Measurements from ENCODE around the gene NFIB. TPM values are rescaled to one million over a fixed set of nuclear protein-coding genes. Genes with fewer than 3 reads are reported as not detected.

Gene NFIB
- total and polyA plus RNA-seq, 2 donors: 20.8 to 217 TPM

- no peak overlapping the region for H3K27ac ChIP-seq (ENCODE audit: low read depth)
- 58% methylated on average over 8 of the region's 8 CpGs for WGBS
- no peak for DNase-seq (ENCODE audit: extremely low spot score)
These were observed 26.4 kb upstream of the NFIB start for GRCh38 chr9:14340219-14340873.

GRCh38 chr9:14339746-14340145, 25.8 kb upstream of the NFIB start:
- Histone ChIP-seq H3K36me3 (ENCODE audit: insufficient read depth) (no peaks in the 10 kb centered on the region), H3K4me1 (ENCODE audit: insufficient read depth) (no peaks in the 10 kb centered on the region), H3K4me3 (ENCODE audit: low read depth, low read length) (no peak overlapping the region), H3K27ac (ENCODE audit: low read depth) (no peak overlapping the region)
- no peak for DNase-seq (ENCODE audit: extremely low spot score)
- 84% methylated on average over 2 of the region's 2 CpGs for WGBS

More at GRCh38 chr9:14340219-14340873, 26.4 kb upstream of the NFIB start:
- no peak overlapping the region for H3K4me3 ChIP-seq (ENCODE audit: low read depth, low read length)
- H3K4me1 ChIP-seq (ENCODE audit: insufficient read depth): no peaks in the 10 kb centered on the region
- H3K36me3 ChIP-seq (ENCODE audit: insufficient read depth): no peaks in the 10 kb centered on the region

- 57% methylated on average over 4 of the region's 4 CpGs for WGBS
- H3K36me3 ChIP-seq (ENCODE audit: insufficient read depth): no peaks in the 10 kb centered on the region
- H3K27ac ChIP-seq (ENCODE audit: low read depth): no peak overlapping the region
- H3K4me3 ChIP-seq (ENCODE audit: low read depth, low read length): no peak overlapping the region
- no peak for DNase-seq (ENCODE audit: extremely low spot score)
- H3K4me1 ChIP-seq (ENCODE audit: insufficient read depth): no peaks in the 10 kb centered on the region
These were observed 23.7 kb upstream of the NFIB start for GRCh38 chr9:14337615-14338014.

DNA sequence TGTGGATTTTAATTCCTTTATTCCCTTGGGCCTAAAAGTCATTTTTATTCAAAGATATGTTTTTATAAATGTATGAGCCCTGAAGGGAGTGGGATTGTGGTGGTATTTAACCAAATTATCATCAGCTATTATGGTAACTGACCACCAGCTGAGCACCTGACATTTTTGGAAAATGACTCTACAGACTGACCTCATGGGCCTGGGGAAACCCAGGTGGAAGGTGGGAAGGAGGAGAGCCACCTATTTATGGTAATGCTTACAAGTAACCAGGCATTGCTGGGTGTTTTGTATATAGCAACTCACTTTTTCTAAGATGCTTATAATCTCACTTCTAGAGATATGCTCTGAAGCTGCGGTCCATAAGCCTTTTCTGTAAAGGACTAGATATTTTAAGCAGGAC, 22.3 kb upstream of the NFIB start:
- Histone ChIP-seq H3K4me3 (ENCODE audit: low read depth, low read length) (no peak overlapping the region), H3K27ac (ENCODE audit: low read depth) (no peak overlapping the region), H3K36me3 (ENCODE audit: insufficient read depth) (no peaks in the 10 kb centered on the region), H3K4me1 (ENCODE audit: insufficient read depth) (no peaks in the 10 kb centered on the region)
- WGBS: 95% methylated on average over 1 of the region's 1 CpG
- DNase-seq (ENCODE audit: extremely low spot score): no peak

GRCh38 chr9:14331120-14331519, 17.2 kb upstream of the NFIB start:
- WGBS: 77% methylated on average over 3 of the region's 3 CpGs
- H3K4me3 ChIP-seq (ENCODE audit: low read depth, low read length): no peak overlapping the region
- no peak for DNase-seq (ENCODE audit: extremely low spot score)

DNA sequence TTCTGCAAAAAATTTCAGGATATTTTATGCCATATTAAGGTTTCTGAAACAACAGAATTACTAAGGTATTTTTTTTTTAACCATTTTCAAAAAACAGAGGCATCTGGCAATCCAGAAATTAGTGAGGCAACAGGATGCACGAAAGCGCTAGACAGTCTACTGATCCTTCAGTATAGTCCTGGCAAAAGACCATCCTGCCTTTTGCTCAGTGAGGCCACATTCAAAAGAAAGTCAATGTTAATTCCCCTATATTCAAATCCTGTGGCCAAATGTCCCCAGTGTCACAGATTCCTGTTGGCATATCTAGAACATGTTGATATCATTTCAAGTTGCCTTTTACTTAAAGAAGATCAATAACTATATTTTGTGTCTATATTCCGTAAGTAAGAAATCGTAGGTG, 13.1 kb upstream of the NFIB start:
- Histone ChIP-seq H3K4me1 (ENCODE audit: insufficient read depth) (no peaks in the 10 kb centered on the region), H3K36me3 (ENCODE audit: insufficient read depth) (no peaks in the 10 kb centered on the region), H3K27ac (ENCODE audit: low read depth) (no peak overlapping the region), H3K4me3 (ENCODE audit: low read depth, low read length) (no peak overlapping the region)
- WGBS: 73% methylated on average over 4 of the region's 4 CpGs
- no peak for DNase-seq (ENCODE audit: extremely low spot score)

More at GRCh38 chr9:14331120-14331519, 17.2 kb upstream of the NFIB start:
- Histone ChIP-seq H3K4me1 (ENCODE audit: insufficient read depth) (no peaks in the 10 kb centered on the region), H3K27ac (ENCODE audit: low read depth) (no peak overlapping the region), H3K36me3 (ENCODE audit: insufficient read depth) (no peaks in the 10 kb centered on the region)

- H3K27ac ChIP-seq (ENCODE audit: low read depth): no peak overlapping the region
- 77% methylated on average over 3 of the region's 3 CpGs for WGBS
- H3K4me1 ChIP-seq (ENCODE audit: insufficient read depth): no peaks in the 10 kb centered on the region
- no peak overlapping the region for H3K4me3 ChIP-seq (ENCODE audit: low read depth, low read length)
- no peak for DNase-seq (ENCODE audit: extremely low spot score)
- no peaks in the 10 kb centered on the region for H3K36me3 ChIP-seq (ENCODE audit: insufficient read depth)
These were observed 12.4 kb upstream of the NFIB start for GRCh38 chr9:14326264-14326826.

DNA sequence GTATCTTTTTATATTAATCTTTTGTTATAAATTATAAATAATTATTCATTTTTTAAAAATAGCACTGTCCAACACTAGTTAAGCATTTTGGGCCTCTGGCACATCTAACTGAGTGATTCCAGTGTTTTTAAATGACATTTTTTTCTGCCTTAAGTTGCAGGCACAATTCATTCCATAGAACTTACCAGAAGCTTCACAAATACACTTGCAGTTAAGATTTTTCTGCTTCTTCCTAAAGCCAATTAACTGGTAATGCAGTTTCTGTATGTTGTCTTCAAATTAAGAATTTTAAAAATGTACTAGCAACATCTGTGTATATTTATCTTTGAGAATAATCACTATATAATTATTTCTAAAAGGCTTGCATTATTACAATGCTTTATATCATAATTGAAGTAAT, 11.2 kb upstream of the NFIB start:
- DNase-seq (ENCODE audit: extremely low spot score): no peak
- Histone ChIP-seq H3K4me1 (ENCODE audit: insufficient read depth) (no peaks in the 10 kb centered on the region), H3K4me3 (ENCODE audit: low read depth, low read length) (no peak overlapping the region), H3K27ac (ENCODE audit: low read depth) (no peak overlapping the region), H3K36me3 (ENCODE audit: insufficient read depth) (no peaks in the 10 kb centered on the region)

GRCh38 chr9:14323985-14324650, 10.2 kb upstream of the NFIB start:
- Histone ChIP-seq H3K4me3 (ENCODE audit: low read depth, low read length) (no peak overlapping the region), H3K27ac (ENCODE audit: low read depth) (peak overlapping the region; percentile 38), H3K4me1 (ENCODE audit: insufficient read depth) (no peaks in the 10 kb centered on the region), H3K36me3 (ENCODE audit: insufficient read depth) (no peaks in the 10 kb centered on the region)
- no peak for DNase-seq (ENCODE audit: extremely low spot score)
- WGBS: 72% methylated on average over 2 of the region's 2 CpGs

GRCh38 chr9:14323083-14323971, 9.4 kb upstream of the NFIB start:
- Histone ChIP-seq H3K4me1 (ENCODE audit: insufficient read depth) (no peaks in the 10 kb centered on the region), H3K36me3 (ENCODE audit: insufficient read depth) (no peaks in the 10 kb centered on the region), H3K27ac (ENCODE audit: low read depth) (peak overlapping the region; percentile 98), H3K4me3 (ENCODE audit: low read depth, low read length) (peak overlapping the region; percentile 61)
- no peak for DNase-seq (ENCODE audit: extremely low spot score)
- WGBS: 11% methylated on average over 17 of the region's 17 CpGs

GRCh38 chr9:14322211-14323082, 8.5 kb upstream of the NFIB start:
- Histone ChIP-seq H3K4me3 (ENCODE audit: low read depth, low read length) (peak overlapping the region; percentile 61), H3K4me1 (ENCODE audit: insufficient read depth) (no peaks in the 10 kb centered on the region), H3K27ac (ENCODE audit: low read depth) (peak overlapping the region; percentile 98), H3K36me3 (ENCODE audit: insufficient read depth) (no peaks in the 10 kb centered on the region)
- under 1% methylated on average over 97 of the region's 98 CpGs for WGBS
- no peak for DNase-seq (ENCODE audit: extremely low spot score)

- Histone ChIP-seq H3K27ac (ENCODE audit: low read depth) (peak overlapping the region; percentile 38), H3K4me3 (ENCODE audit: low read depth, low read length) (peak overlapping the region; percentile 61), H3K4me1 (ENCODE audit: insufficient read depth) (no peaks in the 10 kb centered on the region), H3K36me3 (ENCODE audit: insufficient read depth) (no peaks in the 10 kb centered on the region)
- DNase-seq (ENCODE audit: extremely low spot score): no peak
- 5% methylated on average over 9 of the region's 9 CpGs for WGBS
These were observed 7.7 kb upstream of the NFIB start for GRCh38 chr9:14321517-14322130.

Measured in urinary bladder (tissue), 4 donors.